Memory B cell (primary cell): Measurements from ENCODE around the gene WTIP.
"Not testable (repeated sequence)": the region's sequence is repeated elsewhere in the genome, so short reads cannot be mapped to it uniquely, and the experiment has no call there.

ENCODE experiments used
- ATAC-seq: fragments of 150-1000 bp; cut with Tn5 transposase; 2 replicates; pipeline ENCODE4 v1.10.0; 2021; ENCODE audit warnings: low read depth, mild to moderate bottlenecking, moderate library complexity
- DNase-seq, 2 donors: peaks; one replicate each; pipeline ENCODE4 v3.0.0; 2022; ENCODE audit warnings: low spot score in 2 of 2
- H3K27ac Mint-ChIP-seq: one replicate; pipeline ENCODE4 v1.8.0; 2022; ENCODE audit warnings: mild to moderate bottlenecking, moderate library complexity, mixed read lengths
- H3K27me3 Mint-ChIP-seq: one replicate; pipeline ENCODE4 v1.8.0; 2022; ENCODE audit warnings: mixed read lengths
- H3K36me3 Mint-ChIP-seq: one replicate; pipeline ENCODE4 v1.8.0; 2022; ENCODE audit warnings: mild to moderate bottlenecking, mixed read lengths
- H3K4me1 Mint-ChIP-seq: one replicate; pipeline ENCODE4 v1.8.0; 2022; ENCODE audit warnings: mixed read lengths
- H3K4me3 Mint-ChIP-seq: one replicate; pipeline ENCODE4 v1.8.0; 2022; ENCODE audit warnings: mild to moderate bottlenecking, moderate library complexity, mixed read lengths
- H3K9me3 Mint-ChIP-seq: one replicate; pipeline ENCODE4 v1.8.0; 2022; ENCODE audit warnings: mixed read lengths

The WTIP gene

DNA sequence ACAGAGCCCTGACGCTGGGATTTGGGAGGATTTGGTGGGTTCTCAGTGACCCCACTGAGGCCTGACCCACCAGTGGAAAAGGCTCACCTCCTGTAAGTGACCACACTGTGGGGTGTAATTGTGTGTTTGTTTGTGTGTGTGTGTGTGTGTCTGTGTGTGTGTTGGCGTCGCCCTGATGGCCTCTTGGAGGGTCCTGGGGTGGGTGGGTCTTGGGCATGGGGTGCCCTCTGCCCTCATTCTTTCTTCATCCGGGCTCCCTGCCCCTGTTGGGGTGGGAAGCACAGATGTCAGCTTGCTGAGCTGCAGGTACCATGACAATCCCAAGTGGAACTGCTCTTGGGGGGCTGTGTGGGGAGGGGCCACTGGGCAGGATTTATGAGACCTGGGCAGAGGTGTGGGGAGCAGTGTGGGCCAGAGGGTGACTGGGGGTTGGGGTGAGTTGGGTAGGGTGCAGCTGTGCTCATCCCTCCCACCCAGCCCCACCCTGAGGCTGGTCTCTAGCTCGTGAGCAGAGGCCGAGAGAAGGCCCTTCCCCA is 22.8 kb downstream of the WTIP start:
- ATAC-seq: no peak
- Mint-ChIP-seq H3K9me3 (no peaks in the 10 kb centered on the region), H3K27me3 (peaks cover 8% of the 10 kb centered on the region), H3K27ac (no peak overlapping the region), H3K4me3 (no peak overlapping the region), H3K4me1 (peaks cover 4% of the 10 kb centered on the region), H3K36me3 (no peaks in the 10 kb centered on the region)
- no peak for DNase-seq

DNA sequence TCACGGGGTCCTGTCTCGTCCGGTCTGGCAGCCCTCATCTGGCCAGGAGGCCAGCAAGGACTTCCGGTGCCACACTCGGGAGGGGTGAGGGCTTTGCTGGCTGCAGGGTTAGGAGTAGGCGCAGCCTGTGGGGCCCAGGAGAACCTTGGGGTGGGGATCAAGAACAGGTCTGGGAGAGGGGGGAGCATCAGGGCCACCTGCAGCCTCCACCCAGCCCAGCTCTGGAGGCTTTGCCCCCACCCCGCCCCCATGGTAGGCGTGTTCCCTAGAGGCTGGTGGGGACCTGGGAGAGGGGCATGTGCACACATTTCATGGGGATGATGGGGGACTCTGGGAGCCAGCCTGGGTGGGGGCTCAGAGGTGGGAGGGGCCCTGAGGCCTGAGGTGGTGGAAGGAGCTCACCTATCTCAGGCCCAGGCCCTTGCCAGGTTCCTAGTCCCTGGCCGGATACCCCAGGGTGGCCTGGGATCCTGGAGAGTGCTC is 23.3 kb downstream of the WTIP start:
- no peaks in the 10 kb centered on the region for H3K36me3 Mint-ChIP-seq
- ATAC-seq: no peak
- no peak for DNase-seq
- H3K4me1 Mint-ChIP-seq: peaks cover 4% of the 10 kb centered on the region
- peaks cover 8% of the 10 kb centered on the region for H3K27me3 Mint-ChIP-seq
- no peak overlapping the region for H3K27ac Mint-ChIP-seq
- no peaks in the 10 kb centered on the region for H3K9me3 Mint-ChIP-seq
- no peak overlapping the region for H3K4me3 Mint-ChIP-seq

DNA sequence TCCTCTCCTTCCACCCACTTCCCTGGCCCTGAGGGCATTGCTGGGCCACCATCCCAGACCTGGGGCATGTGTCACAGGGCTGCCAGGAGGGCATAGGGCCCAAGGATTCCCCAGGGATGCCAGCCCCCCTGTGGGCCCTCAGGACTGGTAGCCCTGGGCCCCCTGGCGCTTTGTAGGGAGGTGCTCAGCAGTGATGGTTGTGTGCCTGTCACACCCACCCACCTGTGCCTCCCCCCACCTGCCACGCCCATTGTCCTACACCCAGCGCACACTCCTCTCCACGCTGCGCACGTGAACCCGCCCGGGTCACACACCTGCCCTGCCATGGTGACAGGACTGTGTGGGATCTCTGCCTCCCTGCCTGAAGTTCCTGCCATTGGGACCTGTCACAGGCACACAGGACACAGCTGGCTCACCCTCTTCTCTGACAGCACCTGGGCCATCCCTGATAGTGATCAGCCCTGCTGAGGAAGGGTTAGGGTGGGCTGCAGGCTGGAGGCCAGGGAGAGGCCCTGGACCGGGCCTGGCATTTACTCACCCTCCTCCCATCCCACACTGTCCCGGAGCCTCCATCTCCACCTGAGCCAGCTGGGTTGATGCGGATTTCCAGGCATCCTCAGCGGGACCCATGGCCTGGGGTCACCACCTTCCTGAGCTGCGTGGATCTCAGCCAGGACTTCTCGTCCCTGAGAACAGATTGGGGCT is 23.9 kb downstream of the WTIP start:
- Mint-ChIP-seq H3K4me3 (no peak overlapping the region), H3K9me3 (no peaks in the 10 kb centered on the region), H3K36me3 (no peaks in the 10 kb centered on the region), H3K4me1 (peaks cover 4% of the 10 kb centered on the region), H3K27me3 (peaks cover 8% of the 10 kb centered on the region), H3K27ac (no peak overlapping the region)
- DNase-seq (no peak), ATAC-seq (no peak)

DNA sequence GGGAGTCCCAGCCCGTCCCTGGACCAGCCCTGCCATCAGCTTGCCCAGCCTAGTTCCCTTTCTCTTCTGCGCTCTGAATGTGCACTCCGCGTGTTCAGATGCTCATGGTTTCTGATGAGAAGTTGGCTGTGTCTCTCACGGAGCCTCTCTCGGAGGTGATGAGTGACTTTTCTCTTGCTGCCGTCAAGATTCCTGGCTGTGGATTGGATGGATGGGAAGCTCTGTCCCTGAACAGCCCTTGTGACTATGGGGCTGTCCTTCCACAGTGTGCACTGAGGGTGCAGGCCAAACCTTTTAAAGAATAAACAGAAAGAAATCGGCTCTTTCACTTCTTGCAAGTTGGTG is 24.4 kb downstream of the WTIP start:
- Mint-ChIP-seq H3K36me3 (peaks cover 2% of the 10 kb centered on the region), H3K27me3 (peaks cover 8% of the 10 kb centered on the region), H3K27ac (no peak overlapping the region), H3K4me3 (no peak overlapping the region), H3K9me3 (peaks cover 4% of the 10 kb centered on the region), H3K4me1 (peaks cover 4% of the 10 kb centered on the region)
- ATAC-seq (no peak), DNase-seq (no peak)

DNA sequence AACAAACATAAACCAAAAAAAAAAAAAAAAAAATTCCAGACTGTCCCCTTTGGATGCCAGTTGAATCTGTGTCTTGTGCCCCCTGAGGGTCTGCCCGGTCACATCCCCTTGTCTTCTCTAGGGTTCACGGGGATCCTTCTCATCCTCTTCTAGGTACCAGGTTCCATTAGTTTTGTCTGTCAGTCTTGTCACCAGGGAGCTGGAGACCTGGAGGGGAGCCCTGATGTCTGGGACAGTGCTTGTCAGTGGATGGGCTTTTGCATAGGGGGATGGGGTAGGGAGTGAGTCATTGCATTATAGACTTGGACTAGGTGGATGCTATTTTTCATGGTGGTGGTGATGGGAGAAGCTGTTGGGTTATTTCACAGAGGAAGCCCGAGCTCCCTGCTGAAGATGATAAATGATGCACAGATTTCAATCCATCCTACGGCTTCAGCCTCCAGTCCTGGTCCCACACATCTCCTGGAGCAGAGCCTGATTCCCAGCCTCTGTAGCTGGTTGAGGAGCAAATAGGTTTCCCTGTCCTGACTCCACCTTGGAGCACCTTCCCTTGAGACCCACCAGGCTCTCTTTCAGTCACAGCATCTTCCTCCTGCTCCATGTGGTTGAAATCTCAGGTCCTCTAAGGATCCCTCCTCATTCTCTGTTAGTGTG is 26.0 kb downstream of the WTIP start:
- Mint-ChIP-seq H3K4me3 (no peak overlapping the region), H3K4me1 (no peaks in the 10 kb centered on the region), H3K27me3 (peaks cover 7% of the 10 kb centered on the region), H3K27ac (no peak overlapping the region), H3K36me3 (peaks cover 3% of the 10 kb centered on the region), H3K9me3 (peaks cover 8% of the 10 kb centered on the region)
- no peak for DNase-seq
- ATAC-seq: no peak

DNA sequence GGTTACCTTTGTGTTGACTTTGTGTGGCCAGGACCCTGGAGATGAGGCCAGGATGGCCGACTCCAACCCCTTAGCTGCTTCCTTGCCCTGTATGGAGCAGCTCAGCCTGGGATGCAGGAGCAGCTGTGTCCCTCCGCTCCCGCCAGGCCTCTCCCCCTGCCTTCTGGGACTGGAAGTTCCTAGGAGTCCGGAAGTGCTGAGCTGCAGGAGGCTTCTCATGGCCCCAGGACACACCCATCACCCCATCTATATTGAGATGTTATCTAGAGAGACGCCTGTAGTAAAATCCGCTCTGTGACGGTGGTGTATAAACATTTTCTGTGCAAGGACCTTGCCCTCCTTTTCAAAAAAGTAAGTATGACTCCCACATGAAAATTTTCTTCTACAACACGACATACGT is 27.0 kb downstream of the WTIP start:
- Mint-ChIP-seq H3K27me3 (peaks cover 5% of the 10 kb centered on the region), H3K4me3 (no peak overlapping the region), H3K36me3 (peaks cover 3% of the 10 kb centered on the region), H3K9me3 (peaks cover 8% of the 10 kb centered on the region), H3K27ac (no peak overlapping the region), H3K4me1 (no peaks in the 10 kb centered on the region)
- DNase-seq (no peak), ATAC-seq (no peak)

DNA sequence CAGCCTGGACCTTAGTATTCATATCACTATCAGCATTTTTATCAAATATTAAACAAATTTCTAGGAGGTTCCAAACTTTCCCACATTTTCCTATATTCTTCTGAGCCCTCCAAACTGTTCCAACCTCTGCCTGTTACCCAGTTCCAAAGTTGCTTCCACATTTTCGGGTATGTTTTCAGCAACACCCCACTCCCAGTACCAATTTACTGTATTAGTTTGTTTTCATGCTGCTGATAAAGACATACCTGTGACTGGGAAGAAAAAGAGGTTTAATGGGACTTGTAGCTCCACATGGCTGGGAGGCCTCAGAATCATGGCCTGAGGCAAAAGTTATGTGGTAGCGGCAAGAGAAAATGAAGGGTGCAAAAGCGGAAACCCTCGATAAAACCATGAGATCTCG is 29.3 kb downstream of the WTIP start:
- not testable (repeated sequence) for H3K9me3 Mint-ChIP-seq, H3K27ac Mint-ChIP-seq, H3K27me3 Mint-ChIP-seq, ATAC-seq, H3K4me3 Mint-ChIP-seq, DNase-seq, H3K36me3 Mint-ChIP-seq, H3K4me1 Mint-ChIP-seq

DNA sequence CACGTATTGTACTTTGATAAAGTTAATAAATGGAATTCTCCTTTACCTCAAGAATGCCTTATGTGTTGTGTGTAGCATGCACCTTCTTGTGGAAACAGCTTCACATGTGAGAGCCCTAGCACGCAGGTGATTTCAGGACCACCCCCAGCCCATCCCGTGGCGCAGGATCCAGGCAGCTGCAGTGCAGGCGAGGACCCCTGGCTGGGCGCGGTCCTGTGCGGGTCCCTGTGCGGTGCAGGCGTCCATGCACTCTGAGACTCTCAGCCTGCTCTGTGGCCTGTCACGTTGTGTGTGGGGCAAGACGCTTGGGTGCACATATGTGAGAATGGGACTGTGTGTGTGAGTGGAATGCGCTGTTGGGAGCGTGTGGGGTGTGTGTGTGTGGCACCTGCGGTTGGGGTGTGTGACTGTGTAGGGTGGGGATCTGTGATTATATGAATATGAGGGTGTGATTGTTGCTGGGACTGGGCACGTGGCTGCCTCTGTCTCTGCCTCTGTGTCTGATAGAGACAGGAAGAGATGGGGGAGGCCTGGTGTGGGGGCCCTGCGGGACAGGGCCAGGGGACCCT is 30.8 kb downstream of the WTIP start:
- Mint-ChIP-seq H3K27me3 (peaks cover 2% of the 10 kb centered on the region), H3K36me3 (peaks cover 3% of the 10 kb centered on the region), H3K27ac (no peak overlapping the region), H3K9me3 (peaks cover 8% of the 10 kb centered on the region), H3K4me3 (no peak overlapping the region), H3K4me1 (no peaks in the 10 kb centered on the region)
- ATAC-seq (no peak), DNase-seq (no peak)

DNA sequence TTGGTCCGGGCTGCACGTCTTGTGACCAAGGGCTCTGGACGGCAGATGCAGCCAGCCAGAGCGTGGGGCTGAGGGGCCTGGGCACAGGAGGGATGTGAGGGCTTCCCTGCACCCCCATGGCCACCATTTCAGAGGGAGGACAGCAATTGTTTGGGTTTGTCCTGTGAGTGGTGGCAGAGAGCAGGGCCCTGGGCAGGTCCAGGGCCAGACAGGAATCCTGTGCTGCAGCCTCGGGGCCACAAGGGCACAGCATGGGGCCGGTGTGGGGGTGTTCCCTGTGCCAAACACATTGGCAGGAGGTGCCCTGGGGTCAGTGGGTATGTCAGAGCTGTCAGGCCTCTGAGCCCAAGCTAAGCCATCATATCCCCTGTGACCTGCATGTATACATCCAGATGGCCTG is 32.2 kb downstream of the WTIP start:
- peaks cover 2% of the 10 kb centered on the region for H3K27me3 Mint-ChIP-seq
- H3K4me1 Mint-ChIP-seq: no peaks in the 10 kb centered on the region
- H3K27ac Mint-ChIP-seq: no peak overlapping the region
- ATAC-seq (no peak), DNase-seq (no peak)
- peaks cover 3% of the 10 kb centered on the region for H3K36me3 Mint-ChIP-seq
- no peak overlapping the region for H3K4me3 Mint-ChIP-seq
- H3K9me3 Mint-ChIP-seq: peaks cover 8% of the 10 kb centered on the region

DNA sequence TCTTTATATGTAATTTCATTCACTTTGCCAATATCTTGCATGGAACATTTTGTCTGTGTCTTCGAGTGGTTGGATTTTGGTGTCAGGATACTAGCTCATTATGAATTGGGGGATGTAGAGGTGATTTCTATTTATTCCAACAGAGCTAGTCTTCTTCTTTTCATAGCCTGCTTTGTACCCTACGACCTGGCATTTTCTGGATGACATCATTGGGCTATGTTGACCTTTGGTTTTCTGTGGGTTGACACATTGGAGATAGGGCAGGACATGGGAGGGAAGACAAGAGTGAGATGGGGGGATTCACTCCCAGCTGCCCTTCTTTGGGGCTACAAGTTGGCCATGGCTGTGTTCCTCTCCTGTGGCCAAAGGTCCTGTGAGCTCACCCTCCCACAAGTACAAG is 38.0 kb downstream of the WTIP start:
- DNase-seq (no peak), ATAC-seq (no peak)
- peaks cover 3% of the 10 kb centered on the region for H3K9me3 Mint-ChIP-seq
- no peaks in the 10 kb centered on the region for H3K36me3 Mint-ChIP-seq
- H3K4me3 Mint-ChIP-seq: no peak overlapping the region
- no peak overlapping the region for H3K27ac Mint-ChIP-seq
- H3K27me3 Mint-ChIP-seq: peaks cover 7% of the 10 kb centered on the region
- H3K4me1 Mint-ChIP-seq: no peaks in the 10 kb centered on the region

DNA sequence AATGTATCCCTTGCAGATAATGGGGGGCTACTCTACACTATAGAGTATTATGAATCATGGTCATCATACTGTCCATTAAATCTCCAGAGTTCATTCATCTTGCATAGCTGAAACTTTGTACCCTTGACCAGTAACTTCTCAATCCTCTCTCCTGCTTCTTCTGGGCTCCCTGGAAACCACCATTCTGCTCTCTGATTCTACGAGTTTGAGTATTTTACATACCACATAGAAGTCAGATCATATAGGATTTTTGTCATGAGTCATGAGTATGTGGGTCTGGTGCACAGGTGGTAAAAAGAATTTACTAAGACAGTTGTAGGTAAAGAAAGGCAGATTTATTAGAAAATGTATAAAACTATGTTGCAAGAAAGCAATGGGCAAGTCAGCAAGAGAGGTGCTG is 41.9 kb downstream of the WTIP start:
- ATAC-seq (no peak), DNase-seq (no peak)
- H3K9me3 Mint-ChIP-seq: peaks cover 3% of the 10 kb centered on the region
- H3K27ac Mint-ChIP-seq: no peak overlapping the region
- H3K27me3 Mint-ChIP-seq: peaks cover 6% of the 10 kb centered on the region
- no peaks in the 10 kb centered on the region for H3K4me1 Mint-ChIP-seq
- H3K4me3 Mint-ChIP-seq: no peak overlapping the region
- H3K36me3 Mint-ChIP-seq: no peaks in the 10 kb centered on the region

DNA sequence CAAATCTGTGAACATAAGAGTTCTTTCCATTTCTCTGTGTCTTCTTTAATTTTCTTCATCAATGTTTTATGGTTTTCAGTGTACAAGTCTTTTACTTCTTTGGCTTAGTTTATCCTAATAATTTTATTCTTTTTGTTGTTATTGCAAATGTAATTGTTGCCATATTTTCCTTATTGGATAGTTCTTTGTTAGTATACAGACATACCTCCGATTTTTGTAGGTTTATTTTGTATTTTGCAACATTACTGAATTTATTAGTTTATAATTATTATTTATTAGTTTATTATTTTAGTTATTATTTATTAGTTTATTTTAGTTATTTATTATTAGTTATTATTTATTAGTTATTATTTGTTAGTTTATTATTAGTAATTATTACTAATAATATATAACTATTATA is 43.4 kb downstream of the WTIP start:
- Mint-ChIP-seq H3K9me3 (peaks cover 3% of the 10 kb centered on the region), H3K4me3 (no peak overlapping the region), H3K27me3 (peaks cover 10% of the 10 kb centered on the region), H3K27ac (no peak overlapping the region), H3K36me3 (no peaks in the 10 kb centered on the region), H3K4me1 (no peaks in the 10 kb centered on the region)
- DNase-seq: no peak
- no peak for ATAC-seq

DNA sequence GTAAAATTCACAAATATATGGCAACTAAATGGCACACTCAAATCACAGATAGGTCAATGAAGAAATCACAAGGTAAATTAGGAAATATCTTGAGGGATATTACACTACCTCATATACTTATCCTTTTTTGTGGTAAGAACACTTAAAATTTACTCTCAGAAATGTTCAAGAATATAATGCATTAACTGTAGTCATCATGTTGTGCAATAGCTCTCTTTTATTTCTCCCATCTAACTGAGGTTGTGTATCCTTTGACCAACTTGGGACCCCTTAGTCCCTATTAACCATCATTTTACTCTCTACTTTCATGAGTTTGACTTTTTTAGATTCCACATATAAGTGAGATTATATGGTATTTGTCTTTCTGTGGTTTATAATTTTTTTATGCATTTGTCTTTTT is 52.6 kb downstream of the WTIP start:
- DNase-seq (no peak), ATAC-seq (no peak)
- Mint-ChIP-seq H3K4me3 (no peak overlapping the region), H3K9me3 (no peaks in the 10 kb centered on the region), H3K4me1 (no peaks in the 10 kb centered on the region), H3K27ac (no peak overlapping the region), H3K27me3 (peaks cover 19% of the 10 kb centered on the region), H3K36me3 (no peaks in the 10 kb centered on the region)

DNA sequence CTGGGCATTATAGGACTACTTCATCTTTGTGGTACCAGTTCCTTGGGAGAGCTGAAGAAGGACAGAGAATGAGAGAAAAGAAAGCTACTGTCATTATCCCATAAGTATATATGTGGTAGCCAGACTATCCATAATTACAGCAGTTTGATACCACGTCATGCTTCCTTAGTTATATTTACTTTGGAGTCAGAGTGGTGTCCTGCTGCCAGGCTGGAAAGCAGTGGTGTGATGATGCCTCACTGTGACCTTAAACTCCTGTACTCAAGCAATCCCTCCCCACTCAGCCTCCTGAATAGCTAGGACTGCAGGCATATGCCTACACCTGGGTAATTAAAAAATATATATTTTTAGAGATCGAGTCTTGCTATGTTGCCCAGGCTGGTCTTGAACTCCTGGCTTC is 57.8 kb downstream of the WTIP start:
- H3K36me3 Mint-ChIP-seq: peaks cover 2% of the 10 kb centered on the region

More for the DNA sequence above, 57.8 kb downstream of the WTIP start:
- no peak overlapping the region for H3K4me3 Mint-ChIP-seq
- no peaks in the 10 kb centered on the region for H3K4me1 Mint-ChIP-seq
- no peak for DNase-seq
- H3K27me3 Mint-ChIP-seq: peaks cover 7% of the 10 kb centered on the region
- ATAC-seq: no peak
- H3K9me3 Mint-ChIP-seq: peaks cover 12% of the 10 kb centered on the region
- H3K27ac Mint-ChIP-seq: no peak overlapping the region
